Retinal pigment epithelial cell (primary cell): Measurements from ENCODE around the gene SCTR.

Experiments used
- DNase-seq: peaks from one replicate; pipeline ENCODE4 v3.0.0-alpha.2; 2010; ENCODE audit warnings: low read depth
- H3K4me3 ChIP-seq: 2 replicates; pipeline ENCODE4 v1.5.1; 2011; ENCODE audit warnings: mild to moderate bottlenecking, low read length, control low read depth, moderate library complexity
- CTCF ChIP-seq: conservative IDR thresholded peaks from 2 replicates; pipeline ENCODE4 v1.5.1; 2011; ENCODE audit warnings: low read depth, low read length, control low read depth, inconsistent platforms

Gene SCTR

GRCh38 chr2:119419803-119420508 is 104.3 kb downstream of the SCTR start:
- no peak overlapping the region for H3K4me3 ChIP-seq
- DNase-seq, result no peak
- no peak for TF ChIP-seq CTCF

- no peak for DNase-seq
- TF ChIP-seq CTCF, result no peak
- H3K4me3 ChIP-seq, result no peak overlapping the region
These were observed 105.2 kb downstream of the SCTR start for GRCh38 chr2:119419065-119419464.

GRCh38 chr2:119417908-119418307 is 106.4 kb downstream of the SCTR start:
- no peak for DNase-seq
- TF ChIP-seq CTCF, result no peak
- no peak overlapping the region for H3K4me3 ChIP-seq

GRCh38 chr2:119416299-119416923 is 107.9 kb downstream of the SCTR start:
- no peak for DNase-seq
- no peak overlapping the region for H3K4me3 ChIP-seq
- TF ChIP-seq CTCF, result no peak

- no peak overlapping the region for H3K4me3 ChIP-seq
- TF ChIP-seq CTCF, result no peak
- no peak for DNase-seq
These were observed 108.7 kb downstream of the SCTR start for GRCh38 chr2:119415630-119416029.

GRCh38 chr2:119414894-119415293 is 109.4 kb downstream of the SCTR start:
- no peak for TF ChIP-seq CTCF
- DNase-seq, result no peak

GRCh38 chr2:119409506-119409905 is 114.8 kb downstream of the SCTR start:
- no peak for TF ChIP-seq CTCF
- DNase-seq, result no peak
- no peak overlapping the region for H3K4me3 ChIP-seq

More at GRCh38 chr2:119414894-119415293, 109.4 kb downstream of the SCTR start:
- no peak overlapping the region for H3K4me3 ChIP-seq
